Gastroesophageal sphincter (tissue), 3 donors: ENCODE data around the gene SRRD.

Experiments used
- EP300 ChIP-seq: sonication (generic); formaldehyde crosslinking; IDR thresholded peaks from one replicate; pipeline ENCODE4 v1.6.1; 2017; ENCODE audit warnings: antibody characterized with exemption, mild to moderate bottlenecking
- POLR2A ChIP-seq, 2 donors: fragments of 450-650 bp; IDR thresholded peaks; one replicate each; pipeline ENCODE4 v1.6.1; 2017; ENCODE audit warnings: antibody characterized with exemption in 2 of 2, mild to moderate bottlenecking in 2 of 2, moderate library complexity in 1 of 2
- POLR2AphosphoS5 ChIP-seq: sonication (generic); formaldehyde crosslinking; IDR thresholded peaks from one replicate; pipeline ENCODE4 v1.6.1; 2017; ENCODE audit warnings: antibody characterized with exemption
- TF ChIP-seq, protein P1 (sequence below), 4 experiments: fragments of 200-600 bp in 2 of 4; fragments of 450-650 bp in 2 of 4; sonication (generic) in 1 of 4; IDR thresholded peaks; one replicate each; pipeline ENCODE4 v1.5.1; 2017 to 2019; ENCODE audit warnings: antibody characterized with exemption in 4 of 4, mild to moderate bottlenecking in 2 of 4, moderate library complexity in 2 of 4

DNA sequence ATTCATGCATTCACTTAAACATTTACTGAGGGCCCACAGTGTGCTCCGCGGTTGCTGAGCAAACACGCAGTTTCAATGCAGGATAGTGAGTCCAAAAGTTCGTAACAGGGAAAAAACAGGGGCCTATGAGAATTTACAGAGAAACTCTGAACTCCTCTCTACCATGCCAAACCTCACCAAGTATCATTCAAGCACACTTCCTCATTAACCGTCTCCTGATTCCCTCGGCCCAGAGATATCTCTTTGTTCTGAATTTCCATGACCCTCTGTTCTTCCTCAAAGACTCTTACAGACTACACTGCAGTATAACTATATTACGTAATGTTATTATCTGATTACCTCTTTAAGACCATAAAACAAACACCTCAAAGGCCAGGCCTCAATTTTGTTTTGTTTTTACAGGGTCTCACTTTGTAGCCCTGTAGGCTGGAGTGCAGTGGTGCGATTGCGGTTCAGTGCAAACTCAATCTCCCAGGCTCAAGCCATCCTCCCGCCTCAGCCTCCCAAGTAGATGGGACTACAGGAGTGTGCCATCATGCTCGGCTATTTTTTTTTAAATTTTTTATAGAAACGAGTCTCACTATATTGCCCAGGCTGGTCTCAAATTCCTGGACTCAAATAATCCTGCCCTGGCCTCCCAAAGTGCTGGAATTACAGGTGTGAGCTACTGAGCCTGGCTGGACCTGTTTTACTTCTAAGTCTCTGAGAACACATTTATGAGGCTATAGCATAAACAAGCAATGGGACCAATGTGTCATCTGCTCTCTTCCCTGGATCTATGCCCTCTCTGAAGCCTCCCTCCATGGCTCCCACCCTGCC is 3.7 kb upstream of the SRRD start:
- no peak for TF ChIP-seq POLR2AphosphoS5
- TF ChIP-seq, protein P1, sequence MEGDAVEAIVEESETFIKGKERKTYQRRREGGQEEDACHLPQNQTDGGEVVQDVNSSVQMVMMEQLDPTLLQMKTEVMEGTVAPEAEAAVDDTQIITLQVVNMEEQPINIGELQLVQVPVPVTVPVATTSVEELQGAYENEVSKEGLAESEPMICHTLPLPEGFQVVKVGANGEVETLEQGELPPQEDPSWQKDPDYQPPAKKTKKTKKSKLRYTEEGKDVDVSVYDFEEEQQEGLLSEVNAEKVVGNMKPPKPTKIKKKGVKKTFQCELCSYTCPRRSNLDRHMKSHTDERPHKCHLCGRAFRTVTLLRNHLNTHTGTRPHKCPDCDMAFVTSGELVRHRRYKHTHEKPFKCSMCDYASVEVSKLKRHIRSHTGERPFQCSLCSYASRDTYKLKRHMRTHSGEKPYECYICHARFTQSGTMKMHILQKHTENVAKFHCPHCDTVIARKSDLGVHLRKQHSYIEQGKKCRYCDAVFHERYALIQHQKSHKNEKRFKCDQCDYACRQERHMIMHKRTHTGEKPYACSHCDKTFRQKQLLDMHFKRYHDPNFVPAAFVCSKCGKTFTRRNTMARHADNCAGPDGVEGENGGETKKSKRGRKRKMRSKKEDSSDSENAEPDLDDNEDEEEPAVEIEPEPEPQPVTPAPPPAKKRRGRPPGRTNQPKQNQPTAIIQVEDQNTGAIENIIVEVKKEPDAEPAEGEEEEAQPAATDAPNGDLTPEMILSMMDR (IDR thresholded peaks at IDR 0.05): no peak
- no peak for TF ChIP-seq POLR2A (IDR thresholded peaks at IDR 0.05)
- TF ChIP-seq EP300: no peak
